H1 (cell line): Measurements from ENCODE around the gene ASPDH. TPM values are rescaled to one million over a fixed set of nuclear protein-coding genes. Genes with fewer than 3 reads are reported as not detected.

Experiments
- CTCF ChIA-PET: fragments of 300-600 bp; sonication (Branson Sonifier 250); formaldehyde crosslinking; loops from one replicate; lab custom pipeline; 2021; ENCODE audit not compliant: partially characterized antibody; lab: Charles Lee
- POLR2A ChIA-PET: fragments of 300-600 bp; sonication (Branson Sonifier 250); formaldehyde crosslinking; loops from one replicate; lab custom pipeline; 2021; ENCODE audit warnings: inconsistent platforms; ENCODE audit not compliant: partially characterized antibody; lab: Charles Lee
- DNase-seq, 2 experiments: peaks; one replicate each; pipeline versions ENCODE4 v3.0.0 to v3.0.0-alpha.2; 2010 to 2022; ENCODE audit warnings: low spot score in 2 of 2, low read depth in 1 of 2, mixed read lengths in 1 of 2
- FAIRE-seq: peaks from 2 replicates; lab custom pipeline; 2011; peaks lifted over from hg19 to GRCh38; lab: Jason Lieb, UNC
- H2AFZ ChIP-seq: 2 replicates; pipeline ENCODE4 v1.8.1; 2012; ENCODE audit warnings: low read length, inconsistent platforms
- H2AK5ac ChIP-seq: 2 replicates; pipeline ENCODE4 v1.6.1; 2013; ENCODE audit warnings: low read depth, low read length
- H2BK120ac ChIP-seq: replicated peaks from 2 replicates; pipeline ENCODE3; 2013; ENCODE audit warnings: low read depth, low read length, inconsistent platforms
- H2BK12ac ChIP-seq: 2 replicates; pipeline ENCODE4 v1.6.1; 2013; ENCODE audit warnings: low read depth, low read length
- H2BK15ac ChIP-seq: 2 replicates; pipeline ENCODE4 v1.6.1; 2013; ENCODE audit warnings: low read length
- H2BK20ac ChIP-seq: 2 replicates; pipeline ENCODE4 v1.6.1; 2013; ENCODE audit warnings: low read length
- H2BK5ac ChIP-seq: 2 replicates; pipeline ENCODE4 v1.6.1; 2013; ENCODE audit warnings: low read depth, low read length
- H3K14ac ChIP-seq: 2 replicates; pipeline ENCODE4 v1.6.1; 2013; ENCODE audit warnings: inconsistent platforms; ENCODE audit not compliant: insufficient read length
- H3K18ac ChIP-seq: 2 replicates; pipeline ENCODE4 v1.6.1; 2013; ENCODE audit warnings: low read length; ENCODE audit errors: extremely low read depth
- H3K23ac ChIP-seq: 2 replicates; pipeline ENCODE4 v1.6.1; 2013; ENCODE audit warnings: inconsistent platforms; ENCODE audit not compliant: insufficient read length
- H3K23me2 ChIP-seq: 2 replicates; pipeline ENCODE4 v1.6.1; 2013; ENCODE audit warnings: low read depth, low read length
- H3K27ac ChIP-seq: 2 replicates; pipeline ENCODE4 v1.6.1; 2011; ENCODE audit warnings: low read depth, low read length, inconsistent platforms
- H3K27me3 ChIP-seq, 4 experiments: replicated peaks in 1 of 4; 1 replicate in 1 of 4; 2 replicates in 3 of 4; pipeline versions ENCODE4 v1.6.1 to v1.8.1; 2011 to 2013; ENCODE audit warnings: low read length in 3 of 4, mild to moderate bottlenecking in 3 of 4, inconsistent platforms in 2 of 4, mixed read lengths in 2 of 4, moderate library complexity in 1 of 4; ENCODE audit not compliant: control insufficient read depth in 3 of 4, insufficient read depth in 3 of 4; ENCODE audit errors: extremely low read depth in 1 of 4
- H3K36me3 ChIP-seq, 4 experiments: 2 replicates each; pipeline versions ENCODE4 v1.6.1 to v1.8.1; 2011 to 2013; ENCODE audit warnings: mild to moderate bottlenecking in 4 of 4, low read length in 3 of 4, moderate library complexity in 2 of 4, control low read depth in 1 of 4, inconsistent platforms in 1 of 4; ENCODE audit not compliant: insufficient read depth in 4 of 4, control insufficient read depth in 2 of 4
- H3K4ac ChIP-seq: replicated peaks from 2 replicates; pipeline ENCODE3; 2013; ENCODE audit warnings: low read length, low read depth, mixed read lengths, inconsistent platforms; ENCODE audit not compliant: insufficient read length
- H3K4me1 ChIP-seq, 4 experiments: replicated peaks in 1 of 4; 1 replicate in 1 of 4; 2 replicates in 3 of 4; pipeline versions ENCODE4 v1.6.1 to v1.8.1; 2011 to 2013; ENCODE audit warnings: low read length in 3 of 4, inconsistent platforms in 2 of 4, mixed read lengths in 1 of 4; ENCODE audit not compliant: insufficient read depth in 4 of 4, control insufficient read depth in 3 of 4
- H3K4me2 ChIP-seq, 2 experiments: 2 replicates each; pipeline versions ENCODE4 v1.6.1 to v1.8.1; 2011 to 2013; ENCODE audit warnings: low read depth in 2 of 2, low read length in 2 of 2, control low read depth in 1 of 2, inconsistent platforms in 1 of 2, mild to moderate bottlenecking in 1 of 2; ENCODE audit not compliant: insufficient read depth in 1 of 2
- H3K4me3 ChIP-seq, 4 experiments: fragments of 200-600, 300-600 bp in 1 of 4; sonication (generic), shearing (Covaris generic), sonication (Bioruptor Twin) in 1 of 4; 2 replicates each; pipeline versions ENCODE4 v1.5.1 to v1.8.1; 2011 to 2016; ENCODE audit warnings: low read length in 4 of 4, low read depth in 3 of 4, control low read depth in 2 of 4, inconsistent platforms in 2 of 4, mild to moderate bottlenecking in 2 of 4, mixed read lengths in 1 of 4, moderate library complexity in 1 of 4; ENCODE audit not compliant: insufficient read depth in 2 of 4; ENCODE audit errors: extremely low read depth in 1 of 4
- H3K56ac ChIP-seq: replicated peaks from 2 replicates; pipeline ENCODE3; 2013; ENCODE audit warnings: low read depth, mild to moderate bottlenecking, mixed read lengths, low read length, inconsistent platforms; ENCODE audit not compliant: insufficient read length
- H3K79me1 ChIP-seq: 2 replicates; pipeline ENCODE4 v1.6.1; 2013; ENCODE audit warnings: low read depth, low read length, control low read depth
- H3K79me2 ChIP-seq, 2 experiments: 2 replicates each; pipeline versions ENCODE4 v1.6.1 to v1.8.1; 2012 to 2013; ENCODE audit warnings: low read length in 2 of 2, mild to moderate bottlenecking in 2 of 2, inconsistent platforms in 1 of 2; ENCODE audit not compliant: insufficient read depth in 2 of 2, control insufficient read depth in 1 of 2
- H3K9ac ChIP-seq, 4 experiments: replicated peaks in 1 of 4; 1 replicate in 1 of 4; 2 replicates in 3 of 4; pipeline versions ENCODE4 v1.6.1 to v1.8.1; 2011 to 2013; ENCODE audit warnings: low read depth in 3 of 4, low read length in 3 of 4, control low read depth in 2 of 4, mild to moderate bottlenecking in 2 of 4, moderate library complexity in 2 of 4, inconsistent platforms in 1 of 4; ENCODE audit errors: extremely low read depth in 1 of 4
- H3K9me3 ChIP-seq, 2 experiments: 2 replicates each; pipeline versions ENCODE4 v1.6.1 to v1.8.1; 2012 to 2013; ENCODE audit warnings: mild to moderate bottlenecking in 2 of 2, moderate library complexity in 2 of 2, control low read depth in 1 of 2, inconsistent platforms in 1 of 2, low read depth in 1 of 2, low read length in 1 of 2, mixed read lengths in 1 of 2; ENCODE audit not compliant: insufficient read depth in 2 of 2
- H4K20me1 ChIP-seq, 2 experiments: replicated peaks in 1 of 2; 2 replicates each; pipeline versions ENCODE3 to v1.8.1; 2011 to 2013; ENCODE audit warnings: inconsistent platforms in 2 of 2, low read length in 2 of 2, mild to moderate bottlenecking in 1 of 2; ENCODE audit not compliant: insufficient read depth in 2 of 2, control insufficient read depth in 1 of 2
- H4K5ac ChIP-seq: 2 replicates; pipeline ENCODE4 v1.6.1; 2013; ENCODE audit warnings: low read length, low read depth, mixed read lengths, inconsistent platforms; ENCODE audit not compliant: insufficient read length
- H4K8ac ChIP-seq: 2 replicates; pipeline ENCODE4 v1.8.0; 2013; ENCODE audit warnings: mild to moderate bottlenecking, moderate library complexity, low read length, inconsistent platforms; ENCODE audit not compliant: insufficient read depth; ENCODE audit errors: extremely low read depth
- H4K91ac ChIP-seq: replicated peaks from 2 replicates; pipeline ENCODE3; 2013; ENCODE audit warnings: low read length, mixed read lengths, inconsistent platforms; ENCODE audit not compliant: insufficient read length
- CHD2 ChIP-seq: IDR thresholded peaks from 2 replicates; pipeline ENCODE4 v1.6.1; 2012; ENCODE audit warnings: low read length, improper control_type of control experiment
- E2F6 ChIP-seq: IDR thresholded peaks from 2 replicates; pipeline ENCODE4 v1.6.1; 2012; ENCODE audit warnings: inconsistent platforms
- EGR1 ChIP-seq: IDR thresholded peaks from 2 replicates; pipeline ENCODE4 v1.6.1; 2011; ENCODE audit warnings: low read depth, low read length, borderline replicate concordance
- FOSL1 ChIP-seq: IDR thresholded peaks from 2 replicates; pipeline ENCODE4 v1.6.1; 2011; ENCODE audit warnings: mild to moderate bottlenecking, low read depth, low read length, moderate library complexity; ENCODE audit not compliant: insufficient read depth
- GABPA ChIP-seq: IDR thresholded peaks from 2 replicates; pipeline ENCODE4 v1.6.1; 2011; ENCODE audit warnings: mild to moderate bottlenecking, low read length, moderate library complexity, borderline replicate concordance; ENCODE audit not compliant: insufficient read depth
- JUND ChIP-seq: IDR thresholded peaks from 2 replicates; pipeline ENCODE4 v1.6.1; 2011; ENCODE audit warnings: mild to moderate bottlenecking, improper control_type of control experiment, low read length
- KDM4A ChIP-seq: IDR thresholded peaks from one replicate; pipeline ENCODE4 v1.7.1; 2012; ENCODE audit warnings: low read depth, mild to moderate bottlenecking, moderate library complexity, low read length, inconsistent platforms; ENCODE audit not compliant: severe bottlenecking
- NANOG ChIP-seq: IDR thresholded peaks from 2 replicates; pipeline ENCODE4 v1.6.1; 2011; ENCODE audit warnings: low read length, low read depth, mild to moderate bottlenecking, inconsistent platforms; ENCODE audit not compliant: insufficient read depth, poor library complexity, severe bottlenecking
- PHF8 ChIP-seq: fragments of 200-600 bp; sonication (generic); conservative IDR thresholded peaks from 2 replicates; pipeline ENCODE4 v1.7.1; 2012; ENCODE audit warnings: low read depth, mild to moderate bottlenecking, inconsistent platforms, low read length, moderate library complexity
- POLR2AphosphoS5 ChIP-seq: IDR thresholded peaks from 2 replicates; pipeline ENCODE4 v1.6.1; 2011; ENCODE audit warnings: low read depth, low read length
- SP4 ChIP-seq: IDR thresholded peaks from 2 replicates; pipeline ENCODE4 v1.6.1; 2012; ENCODE audit warnings: low read length, inconsistent platforms
- SUZ12 ChIP-seq: fragments of 200-600 bp; sonication (generic); IDR thresholded peaks from 2 replicates; pipeline ENCODE4 v1.6.1; 2012; ENCODE audit warnings: mild to moderate bottlenecking, inconsistent platforms, low read length, moderate library complexity, mixed read lengths
- TAF7 ChIP-seq: optimal IDR thresholded peaks from 2 replicates; pipeline ENCODE3; 2011; ENCODE audit warnings: low read depth, mild to moderate bottlenecking, inconsistent platforms, low read length, moderate library complexity, borderline replicate concordance
- YY1 ChIP-seq: IDR thresholded peaks from 2 replicates; pipeline ENCODE4 v1.6.1; 2011; ENCODE audit warnings: low read depth, mild to moderate bottlenecking, low read length
- WGBS, 2 experiments: shearing (Covaris generic) in 1 of 2; methylation state at CpG; one replicate each; pipeline versions ENCODE4 v1.1.6 to v1.1.7; 2013 to 2015; ENCODE audit warnings: low lambda C conversion rate in 2 of 2, mixed read lengths in 2 of 2, inconsistent platforms in 1 of 2, low coverage in 1 of 2, missing lambda C conversion rate in 1 of 2; ENCODE audit not compliant: insufficient replicate concordance in 2 of 2, insufficient coverage in 1 of 2, insufficient read length in 1 of 2; ENCODE audit errors: extremely low coverage in 1 of 2, missing lambda C conversion rate in 1 of 2; 5-methylcytosine and 5-hydroxymethylcytosine counted together
- polyA plus RNA-seq, 7 experiments: library from polyadenylated mRNA; depleted of rRNA in 3 of 7; stranded (reverse) in 5 of 7; unstranded in 2 of 7; fragments of >200 nt in 5 of 7; fragments of 200-250 nt in 2 of 7; gene quantifications; 1 replicate in 5 of 7; 2 replicates in 1 of 7; 4 replicates in 1 of 7; pipeline versions ENCODE4 v1.2.1 to v1.2.3, GENCODE V29; 2011 to 2013; ENCODE audit warnings: missing spikeins in 2 of 7, mixed read lengths in 2 of 7
- total RNA-seq: library from RNA; stranded (reverse); fragmentation: NEBNext Ultra II Directional; extraction: Animal tissue kit (Norgen Biotek cat#: 25700); gene quantifications from 2 replicates; pipeline ENCODE4 v1.2.1, GENCODE V29; 2021

Gene ASPDH
- total and polyA plus RNA-seq, 2 of the 8 experiments (the other 6 are each of a cell fraction or from before 2014, with no cell fraction given): not detected

GRCh38 chr19:50522881-50523280 lies 9.2 kb upstream of the ASPDH start:
- H3K23me2 ChIP-seq: no peaks in the 10 kb centered on the region
- H3K36me3 ChIP-seq: peaks cover 0 to 13% (median 0%) of the 10 kb centered on the region in 4 experiments; a peak in 1 of 8 replicates
- no peaks in the 10 kb centered on the region for H3K4me1 ChIP-seq
- POLR2A ChIA-PET: no interaction called here
- CTCF ChIA-PET: interaction anchor here (0.8 to 19.3 kb wide), 7 partner anchors 15 to 231 kb away, joined by 3 to 206 read pairs (median 3); no protein-coding TSS in a partner anchor
- no peak overlapping the region for H4K8ac ChIP-seq
- 92% methylated on average over 10 of the region's 10 CpGs; no CpG with 5 or more reads in 1 of the 2 experiments for WGBS, 2 experiments
- H3K18ac ChIP-seq: no peak overlapping the region
- no peak overlapping the region for H3K9ac ChIP-seq
- no peak overlapping the region for H4K5ac ChIP-seq
- no peak overlapping the region for H3K4me2 ChIP-seq
- H3K79me1 ChIP-seq: no peaks in the 10 kb centered on the region
- H4K91ac ChIP-seq: no peak overlapping the region
- no peak overlapping the region for H3K23ac ChIP-seq
- DNase-seq (no peak), FAIRE-seq (no peak)
- H2AFZ ChIP-seq: no peak overlapping the region
- no peak overlapping the region for H2BK120ac ChIP-seq
- no peak overlapping the region for H2BK20ac ChIP-seq
- no peaks in the 10 kb centered on the region; a peak in 1 of 7 replicates for H3K27me3 ChIP-seq
- H3K4me3 ChIP-seq: no peak overlapping the region
- no peaks in the 10 kb centered on the region for H3K79me2 ChIP-seq
- H3K4ac ChIP-seq: no peak overlapping the region
- no peak overlapping the region for H2AK5ac ChIP-seq
- H4K20me1 ChIP-seq: peaks cover 3 to 9% of the 10 kb centered on the region in 2 experiments
- H2BK12ac ChIP-seq: no peak overlapping the region
- no peak overlapping the region for H3K27ac ChIP-seq
- no peak overlapping the region for H2BK5ac ChIP-seq
- H3K9me3 ChIP-seq: no peaks in the 10 kb centered on the region; a peak in 1 of 4 replicates
- H2BK15ac ChIP-seq: no peak overlapping the region
- no peak overlapping the region for H3K56ac ChIP-seq
- H3K14ac ChIP-seq: no peak overlapping the region
- TF ChIP-seq JUND: no peak
- TF ChIP-seq TAF7: no peak
- no peak for TF ChIP-seq NANOG
- TF ChIP-seq SUZ12: no peak
- no peak for TF ChIP-seq SP4
- TF ChIP-seq E2F6: no peak
- TF ChIP-seq EGR1: no peak
- TF ChIP-seq POLR2AphosphoS5: no peak
- no peak for TF ChIP-seq KDM4A
- no peak for TF ChIP-seq YY1
- TF ChIP-seq CHD2: no peak
- TF ChIP-seq FOSL1: no peak
- no peak for TF ChIP-seq PHF8
- no peak for TF ChIP-seq GABPA
